Femur (tissue), 1 donor: ENCODE data around the gene SFMBT2.

Experiments
- DNase-seq: peaks from one replicate; pipeline ENCODE4 v3.0.0-alpha.2; 2017

SFMBT2 gene

GRCh38 chr10:7121154-7121797, 289.6 kb downstream of the SFMBT2 start:
- DNase-seq = peak; percentile 68

DNA sequence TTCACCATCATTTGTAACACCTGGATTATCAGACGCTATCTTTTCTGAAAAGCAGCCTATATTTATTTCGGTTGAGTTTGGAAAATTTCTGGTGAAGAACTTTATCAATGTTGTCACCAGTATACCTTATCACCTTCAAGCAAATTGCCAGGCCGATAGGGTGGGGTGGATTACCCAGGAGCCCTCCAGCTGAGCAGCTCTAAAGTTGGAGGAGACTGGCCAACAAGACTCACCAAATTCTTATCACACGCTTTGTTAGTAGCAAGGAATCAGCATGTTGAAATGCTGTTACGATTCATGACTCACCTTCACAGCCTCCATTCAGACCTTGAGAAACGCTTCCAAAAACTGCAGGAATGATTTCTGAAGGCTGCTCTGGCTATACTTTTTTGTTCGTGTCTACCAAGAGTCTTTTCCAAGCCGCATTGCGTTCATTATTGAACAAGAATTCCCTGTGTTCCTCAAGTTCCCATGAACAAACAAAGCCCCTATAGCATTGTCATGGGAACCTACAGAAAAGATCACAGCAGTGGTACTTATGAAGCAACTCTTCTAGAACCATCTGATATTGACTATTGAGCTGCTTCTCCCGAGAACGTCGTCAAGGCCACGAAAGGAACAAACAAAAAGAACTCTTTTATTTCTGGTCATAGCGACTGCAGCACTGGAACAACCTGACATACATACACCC, 291.4 kb downstream of the SFMBT2 start:
- no peak for DNase-seq

DNA sequence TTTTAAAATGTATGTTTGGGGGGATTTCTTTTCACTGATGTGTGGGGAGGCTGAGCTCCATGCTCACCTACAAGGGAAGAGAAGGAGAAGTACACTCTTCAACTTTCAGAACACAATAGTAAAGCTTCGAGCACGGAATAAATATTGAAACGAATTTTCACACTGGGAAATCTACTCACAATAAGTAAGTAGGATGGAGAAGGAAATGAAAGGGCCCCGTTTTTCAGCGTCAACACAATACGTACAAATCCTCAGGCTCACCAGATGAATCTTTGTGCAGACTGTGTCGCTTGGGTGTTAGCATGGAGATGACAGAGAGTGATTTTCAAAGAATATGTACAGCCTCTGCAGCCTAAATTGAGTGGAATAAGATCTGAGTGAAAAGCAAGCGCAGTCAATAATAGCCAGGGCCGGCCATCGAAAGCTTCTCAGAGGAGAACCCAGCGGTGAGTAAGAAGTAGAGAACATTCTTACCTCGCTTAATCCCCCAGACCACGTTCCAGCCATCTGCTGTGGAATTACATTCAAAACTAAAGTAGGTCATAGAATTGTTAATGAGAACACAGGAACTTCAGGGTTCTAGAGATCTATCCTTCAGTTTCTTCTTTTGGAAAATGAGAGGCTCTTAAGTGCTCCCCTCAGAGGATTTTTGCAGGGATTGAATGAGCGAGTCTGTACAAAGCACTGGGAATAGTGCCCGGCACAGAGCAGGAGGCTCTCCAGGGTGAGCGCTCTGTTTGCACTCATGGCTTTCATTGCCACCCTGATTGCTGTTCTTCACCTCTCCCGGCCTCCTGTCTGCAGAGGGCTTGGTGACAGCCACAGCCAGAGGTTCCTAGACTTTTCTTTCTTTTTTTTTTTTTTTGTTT, 292.8 kb downstream of the SFMBT2 start:
- DNase-seq = no peak

DNA sequence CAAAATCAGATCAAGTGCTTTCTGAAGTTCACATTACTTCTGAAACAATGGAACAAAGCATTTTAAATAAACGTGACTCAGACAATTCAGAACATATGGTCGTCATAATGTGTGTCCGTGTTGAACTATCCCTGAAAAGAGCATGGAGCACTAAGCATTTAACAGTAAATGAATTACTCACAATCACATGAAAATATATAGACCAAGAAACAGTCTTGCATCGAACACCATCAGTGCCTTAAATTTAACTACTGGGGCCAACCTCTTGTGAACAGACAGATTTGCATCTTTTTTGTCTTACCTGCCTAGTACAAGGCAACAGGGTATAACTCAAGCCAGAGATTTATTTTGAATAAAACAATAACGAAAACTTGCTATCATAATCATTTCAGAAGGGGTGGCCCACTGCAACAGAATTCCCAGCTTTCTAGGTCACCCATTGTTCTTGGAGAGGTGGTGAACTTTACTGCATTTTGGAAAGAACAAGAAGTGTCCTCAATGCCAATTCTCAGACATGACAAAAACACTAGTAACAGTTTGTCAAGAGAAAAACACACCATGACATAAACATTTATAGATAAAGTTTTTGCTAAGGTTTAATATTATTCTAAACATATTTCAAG, 293.5 kb downstream of the SFMBT2 start:
- DNase-seq = no peak

- no peak for DNase-seq
Observed at GRCh38 chr10:7111561-7111960, 299.3 kb downstream of the SFMBT2 start.

DNA sequence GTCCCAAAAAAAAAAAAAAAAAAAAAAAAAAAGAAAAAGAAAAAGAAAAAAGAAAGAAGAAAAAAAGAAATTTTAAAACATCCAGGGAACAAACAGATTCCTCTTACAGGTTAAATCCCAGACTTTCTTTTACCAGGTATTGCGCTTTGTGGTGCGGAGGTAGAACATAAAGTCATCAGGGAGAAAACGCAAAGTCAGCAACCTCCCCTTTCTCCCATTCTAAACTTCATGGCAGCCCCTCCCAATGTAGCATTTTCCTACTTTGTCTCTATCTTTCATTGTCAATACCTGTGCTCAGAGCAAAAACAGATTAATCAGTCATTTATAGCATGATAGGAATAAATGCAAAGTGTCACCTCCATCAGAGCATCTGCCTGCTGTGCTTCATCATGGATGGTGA, 299.7 kb downstream of the SFMBT2 start:
- DNase-seq = no peak
